ENCODE results near the gene SPSB1.

The SPSB1 gene

GRCh38 chr1:9294405-9294773 lies 1.7 kb downstream of the SPSB1 start:
- Histone ChIP-seq H3K4me2 (ENCODE audit: low read depth, low read length) (peak overlapping the region; percentile 62), H3K36me3 (replicated peaks; ENCODE audit: insufficient read depth, low read length) (no peaks in the 10 kb centered on the region), H3K9me3 (replicated peaks; ENCODE audit: insufficient read depth, low read length) (no peaks in the 10 kb centered on the region), H3K27me3 (replicated peaks; ENCODE audit: insufficient read depth, low read length) (0 out of 2 replicates have a peak, but pooled peaks cover 3% of the 10 kb centered on the region), H2AFZ (ENCODE audit: low read length) (no peak overlapping the region), H3K4me1 (ENCODE audit: low read length) (peaks cover 16% of the 10 kb centered on the region), H3K79me2 (ENCODE audit: low read length) (peaks cover 19% of the 10 kb centered on the region), H3F3A (ENCODE audit: insufficient read depth, low read length) (no peaks in the 10 kb centered on the region), H3K27ac (ENCODE audit: low read length) (no peak overlapping the region), H4K20me1 (ENCODE audit: insufficient read depth, low read length) (no peaks in the 10 kb centered on the region), H3K4me3 (ENCODE audit: low read length) (peak overlapping the region; percentile 78; the same call in 1 of the 2 replicates), H3K9me2 (replicated peaks; ENCODE audit: insufficient read depth, low read length) (no peaks in the 10 kb centered on the region), H3K9ac (ENCODE audit: low read length) (peak overlapping the region; percentile 57; the same call in 1 of the 2 replicates)
- no peak for DNase-seq
- TF ChIP-seq EZH2phosphoT487 (IDR thresholded peaks at IDR 0.05; ENCODE audit: low read length): no peak
- TF ChIP-seq EZH2 (optimal IDR thresholded peaks at IDR 0.05; ENCODE audit: low read depth, low read length): no peak
- TF ChIP-seq CTCF (IDR thresholded peaks at IDR 0.05; ENCODE audit: low read length): no peak

- Histone ChIP-seq H3F3A (ENCODE audit: insufficient read depth, low read length) (no peaks in the 10 kb centered on the region), H3K27me3 (replicated peaks; ENCODE audit: insufficient read depth, low read length) (0 out of 2 replicates have a peak, but pooled peaks cover 3% of the 10 kb centered on the region), H3K4me3 (ENCODE audit: low read length) (no peak overlapping the region), H3K9ac (ENCODE audit: low read length) (no peak overlapping the region), H4K20me1 (ENCODE audit: insufficient read depth, low read length) (no peaks in the 10 kb centered on the region), H2AFZ (ENCODE audit: low read length) (no peak overlapping the region), H3K27ac (ENCODE audit: low read length) (no peak overlapping the region), H3K79me2 (ENCODE audit: low read length) (peaks cover 19% of the 10 kb centered on the region), H3K36me3 (replicated peaks; ENCODE audit: insufficient read depth, low read length) (no peaks in the 10 kb centered on the region), H3K4me1 (ENCODE audit: low read length) (peaks cover 16% of the 10 kb centered on the region), H3K4me2 (ENCODE audit: low read depth, low read length) (peak overlapping the region; percentile 62; the same call in 1 of the 2 replicates), H3K9me2 (replicated peaks; ENCODE audit: insufficient read depth, low read length) (no peaks in the 10 kb centered on the region), H3K9me3 (replicated peaks; ENCODE audit: insufficient read depth, low read length) (no peaks in the 10 kb centered on the region)
- TF ChIP-seq CTCF (IDR thresholded peaks at IDR 0.05; ENCODE audit: low read length) (peak; percentile 32), EZH2 (optimal IDR thresholded peaks at IDR 0.05; ENCODE audit: low read depth, low read length) (no peak)
- DNase-seq: peak; percentile 78
Measured at GRCh38 chr1:9294910-9295636, 2.4 kb downstream of the SPSB1 start.

- no peaks in the 10 kb centered on the region for H3K9me3 ChIP-seq (replicated peaks; ENCODE audit: insufficient read depth, low read length)
- H3K79me2 ChIP-seq (ENCODE audit: low read length): peaks cover 19% of the 10 kb centered on the region
- H3K4me1 ChIP-seq (ENCODE audit: low read length): peaks cover 16% of the 10 kb centered on the region
- H4K20me1 ChIP-seq (ENCODE audit: insufficient read depth, low read length): no peaks in the 10 kb centered on the region
- H3K36me3 ChIP-seq (replicated peaks; ENCODE audit: insufficient read depth, low read length): no peaks in the 10 kb centered on the region
- no peaks in the 10 kb centered on the region for H3F3A ChIP-seq (ENCODE audit: insufficient read depth, low read length)
- no peak overlapping the region for H3K27ac ChIP-seq (ENCODE audit: low read length)
- no peaks in the 10 kb centered on the region for H3K9me2 ChIP-seq (replicated peaks; ENCODE audit: insufficient read depth, low read length)
- TF ChIP-seq EZH2 (optimal IDR thresholded peaks at IDR 0.05; ENCODE audit: low read depth, low read length) (no peak), CTCF (IDR thresholded peaks at IDR 0.05; ENCODE audit: low read length) (no peak), EZH2phosphoT487 (IDR thresholded peaks at IDR 0.05; ENCODE audit: low read length) (no peak)
- no peak for DNase-seq
- H3K9ac ChIP-seq (ENCODE audit: low read length): no peak overlapping the region
- no peak overlapping the region for H3K4me2 ChIP-seq (ENCODE audit: low read depth, low read length)
- 0 out of 2 replicates have a peak, but pooled peaks cover 3% of the 10 kb centered on the region for H3K27me3 ChIP-seq (replicated peaks; ENCODE audit: insufficient read depth, low read length)
- H2AFZ ChIP-seq (ENCODE audit: low read length): no peak overlapping the region
- H3K4me3 ChIP-seq (ENCODE audit: low read length): no peak overlapping the region
Measured at GRCh38 chr1:9295884-9296283, 3.2 kb downstream of the SPSB1 start.
